ENCODE results near the gene DIP2C. TPM values are rescaled to one million over a fixed set of nuclear protein-coding genes. Genes with fewer than 3 reads are reported as not detected.
A peak's percentile ranks its signal among the peaks of the same experiment; 100 is the strongest.

The DIP2C gene
- polyA plus RNA-seq, 1 of the 3 experiments (the other 2 are of a cell fraction): 8.7 TPM

DNA sequence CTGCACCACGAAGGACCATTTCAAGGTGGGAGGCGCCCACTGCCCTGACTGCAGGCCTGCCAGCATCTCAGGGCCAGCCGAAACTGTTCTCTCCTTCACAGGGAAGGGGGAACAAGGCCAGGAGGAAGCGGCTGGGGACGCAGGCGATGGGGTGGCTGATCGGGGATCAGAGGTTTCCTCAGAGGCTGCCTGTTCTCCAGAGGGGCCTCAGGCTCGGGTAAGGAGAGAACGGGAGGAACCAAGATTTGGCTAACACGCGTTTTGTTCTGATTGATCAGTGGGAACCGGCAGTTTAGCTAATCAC is 87.9 kb downstream of the DIP2C start:
- H4K20me1 ChIP-seq (ENCODE audit: insufficient read depth): peaks cover 23% of the 10 kb centered on the region
- peaks cover 90% of the 10 kb centered on the region for H3K79me2 ChIP-seq (ENCODE audit: insufficient read depth)
- H3K4me2 ChIP-seq: peak overlapping the region; percentile 14; the same call in 1 of the 2 replicates
- ChIA-PET POLR2A (no interaction called here), CTCF (no interaction called here)
- peaks cover 15 to 39% of the 10 kb centered on the region in 2 experiments; a peak in 3 of 4 replicates for H3K4me1 ChIP-seq (ENCODE audit: control insufficient read depth in 1 of 2, insufficient read depth in 2 of 2, low read depth in 1 of 2, low read length in 1 of 2)
- TF ChIP-seq POLR2AphosphoS5 (IDR thresholded peaks at IDR 0.05; ENCODE audit: low read depth, low read length) (no peak), RAD21 (IDR thresholded peaks at IDR 0.05; ENCODE audit: low read length) (no peak), NRF1 (IDR thresholded peaks at IDR 0.05; ENCODE audit: low read depth, low read length) (no peak), GABPA (IDR thresholded peaks at IDR 0.05; ENCODE audit: low read depth) (no peak), TAF1 (IDR thresholded peaks at IDR 0.05; ENCODE audit: borderline replicate concordance, low read depth, low read length) (no peak), SMC3 (IDR thresholded peaks at IDR 0.05; ENCODE audit: low read depth, low read length) (no peak), TEAD4 (IDR thresholded peaks at IDR 0.05; ENCODE audit: borderline replicate concordance, insufficient read depth) (no peak), YY1 (IDR thresholded peaks at IDR 0.05; ENCODE audit: low read depth) (no peak), FOXM1 (IDR thresholded peaks at IDR 0.05; ENCODE audit: low read depth) (no peak)
- TF ChIP-seq, protein P1, sequence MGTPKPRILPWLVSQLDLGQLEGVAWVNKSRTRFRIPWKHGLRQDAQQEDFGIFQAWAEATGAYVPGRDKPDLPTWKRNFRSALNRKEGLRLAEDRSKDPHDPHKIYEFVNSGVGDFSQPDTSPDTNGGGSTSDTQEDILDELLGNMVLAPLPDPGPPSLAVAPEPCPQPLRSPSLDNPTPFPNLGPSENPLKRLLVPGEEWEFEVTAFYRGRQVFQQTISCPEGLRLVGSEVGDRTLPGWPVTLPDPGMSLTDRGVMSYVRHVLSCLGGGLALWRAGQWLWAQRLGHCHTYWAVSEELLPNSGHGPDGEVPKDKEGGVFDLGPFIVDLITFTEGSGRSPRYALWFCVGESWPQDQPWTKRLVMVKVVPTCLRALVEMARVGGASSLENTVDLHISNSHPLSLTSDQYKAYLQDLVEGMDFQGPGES (IDR thresholded peaks at IDR 0.05; ENCODE audit: low read depth, low read length): no peak
- TF ChIP-seq, protein P2, sequence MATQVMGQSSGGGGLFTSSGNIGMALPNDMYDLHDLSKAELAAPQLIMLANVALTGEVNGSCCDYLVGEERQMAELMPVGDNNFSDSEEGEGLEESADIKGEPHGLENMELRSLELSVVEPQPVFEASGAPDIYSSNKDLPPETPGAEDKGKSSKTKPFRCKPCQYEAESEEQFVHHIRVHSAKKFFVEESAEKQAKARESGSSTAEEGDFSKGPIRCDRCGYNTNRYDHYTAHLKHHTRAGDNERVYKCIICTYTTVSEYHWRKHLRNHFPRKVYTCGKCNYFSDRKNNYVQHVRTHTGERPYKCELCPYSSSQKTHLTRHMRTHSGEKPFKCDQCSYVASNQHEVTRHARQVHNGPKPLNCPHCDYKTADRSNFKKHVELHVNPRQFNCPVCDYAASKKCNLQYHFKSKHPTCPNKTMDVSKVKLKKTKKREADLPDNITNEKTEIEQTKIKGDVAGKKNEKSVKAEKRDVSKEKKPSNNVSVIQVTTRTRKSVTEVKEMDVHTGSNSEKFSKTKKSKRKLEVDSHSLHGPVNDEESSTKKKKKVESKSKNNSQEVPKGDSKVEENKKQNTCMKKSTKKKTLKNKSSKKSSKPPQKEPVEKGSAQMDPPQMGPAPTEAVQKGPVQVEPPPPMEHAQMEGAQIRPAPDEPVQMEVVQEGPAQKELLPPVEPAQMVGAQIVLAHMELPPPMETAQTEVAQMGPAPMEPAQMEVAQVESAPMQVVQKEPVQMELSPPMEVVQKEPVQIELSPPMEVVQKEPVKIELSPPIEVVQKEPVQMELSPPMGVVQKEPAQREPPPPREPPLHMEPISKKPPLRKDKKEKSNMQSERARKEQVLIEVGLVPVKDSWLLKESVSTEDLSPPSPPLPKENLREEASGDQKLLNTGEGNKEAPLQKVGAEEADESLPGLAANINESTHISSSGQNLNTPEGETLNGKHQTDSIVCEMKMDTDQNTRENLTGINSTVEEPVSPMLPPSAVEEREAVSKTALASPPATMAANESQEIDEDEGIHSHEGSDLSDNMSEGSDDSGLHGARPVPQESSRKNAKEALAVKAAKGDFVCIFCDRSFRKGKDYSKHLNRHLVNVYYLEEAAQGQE (IDR thresholded peaks at IDR 0.05; ENCODE audit: low read depth, low read length): no peak
- TF ChIP-seq, protein P3, sequence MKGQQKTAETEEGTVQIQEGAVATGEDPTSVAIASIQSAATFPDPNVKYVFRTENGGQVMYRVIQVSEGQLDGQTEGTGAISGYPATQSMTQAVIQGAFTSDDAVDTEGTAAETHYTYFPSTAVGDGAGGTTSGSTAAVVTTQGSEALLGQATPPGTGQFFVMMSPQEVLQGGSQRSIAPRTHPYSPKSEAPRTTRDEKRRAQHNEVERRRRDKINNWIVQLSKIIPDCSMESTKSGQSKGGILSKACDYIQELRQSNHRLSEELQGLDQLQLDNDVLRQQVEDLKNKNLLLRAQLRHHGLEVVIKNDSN (IDR thresholded peaks at IDR 0.05; ENCODE audit: borderline replicate concordance, low read depth): no peak
- TF ChIP-seq, protein P4, sequence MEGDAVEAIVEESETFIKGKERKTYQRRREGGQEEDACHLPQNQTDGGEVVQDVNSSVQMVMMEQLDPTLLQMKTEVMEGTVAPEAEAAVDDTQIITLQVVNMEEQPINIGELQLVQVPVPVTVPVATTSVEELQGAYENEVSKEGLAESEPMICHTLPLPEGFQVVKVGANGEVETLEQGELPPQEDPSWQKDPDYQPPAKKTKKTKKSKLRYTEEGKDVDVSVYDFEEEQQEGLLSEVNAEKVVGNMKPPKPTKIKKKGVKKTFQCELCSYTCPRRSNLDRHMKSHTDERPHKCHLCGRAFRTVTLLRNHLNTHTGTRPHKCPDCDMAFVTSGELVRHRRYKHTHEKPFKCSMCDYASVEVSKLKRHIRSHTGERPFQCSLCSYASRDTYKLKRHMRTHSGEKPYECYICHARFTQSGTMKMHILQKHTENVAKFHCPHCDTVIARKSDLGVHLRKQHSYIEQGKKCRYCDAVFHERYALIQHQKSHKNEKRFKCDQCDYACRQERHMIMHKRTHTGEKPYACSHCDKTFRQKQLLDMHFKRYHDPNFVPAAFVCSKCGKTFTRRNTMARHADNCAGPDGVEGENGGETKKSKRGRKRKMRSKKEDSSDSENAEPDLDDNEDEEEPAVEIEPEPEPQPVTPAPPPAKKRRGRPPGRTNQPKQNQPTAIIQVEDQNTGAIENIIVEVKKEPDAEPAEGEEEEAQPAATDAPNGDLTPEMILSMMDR (IDR thresholded peaks at IDR 0.05): no peak
- H3K9me3 ChIP-seq: no peaks in the 10 kb centered on the region
- no peaks in the 10 kb centered on the region for H3K36me3 ChIP-seq (replicated peaks in 1 of 2; ENCODE audit: control insufficient read depth in 1 of 2, insufficient read depth in 2 of 2, low read length in 1 of 2)
- H2AFZ ChIP-seq (ENCODE audit: low read depth): no peak overlapping the region
- H3K27me3 ChIP-seq (ENCODE audit: insufficient read depth): no peaks in the 10 kb centered on the region
- no peak for DNase-seq
- H3F3A ChIP-seq (replicated peaks; ENCODE audit: insufficient read depth): peaks cover 8% of the 10 kb centered on the region
- WGBS (ENCODE audit: low lambda C conversion rate): 85% methylated on average over 11 of the region's 12 CpGs
- no peak overlapping the region for H3K9ac ChIP-seq
- no peaks in the 10 kb centered on the region for H3K9me2 ChIP-seq
- H3K27ac ChIP-seq (ENCODE audit: low read depth in 2 of 2, low read length in 1 of 2): peak overlapping the region in 1 of 2 experiments; percentile 36; a peak in 2 of 4 replicates
- H3K4me3 ChIP-seq (ENCODE audit: low read depth in 2 of 2, low read length in 1 of 2): no peak overlapping the region
